ENCODE measurements around the gene PLB1. TPM values are rescaled to one million over a fixed set of nuclear protein-coding genes. Genes with fewer than 3 reads are reported as not detected.

PLB1 gene
- total RNA-seq, 1 donor from 2014 or later, result not detected

DNA sequence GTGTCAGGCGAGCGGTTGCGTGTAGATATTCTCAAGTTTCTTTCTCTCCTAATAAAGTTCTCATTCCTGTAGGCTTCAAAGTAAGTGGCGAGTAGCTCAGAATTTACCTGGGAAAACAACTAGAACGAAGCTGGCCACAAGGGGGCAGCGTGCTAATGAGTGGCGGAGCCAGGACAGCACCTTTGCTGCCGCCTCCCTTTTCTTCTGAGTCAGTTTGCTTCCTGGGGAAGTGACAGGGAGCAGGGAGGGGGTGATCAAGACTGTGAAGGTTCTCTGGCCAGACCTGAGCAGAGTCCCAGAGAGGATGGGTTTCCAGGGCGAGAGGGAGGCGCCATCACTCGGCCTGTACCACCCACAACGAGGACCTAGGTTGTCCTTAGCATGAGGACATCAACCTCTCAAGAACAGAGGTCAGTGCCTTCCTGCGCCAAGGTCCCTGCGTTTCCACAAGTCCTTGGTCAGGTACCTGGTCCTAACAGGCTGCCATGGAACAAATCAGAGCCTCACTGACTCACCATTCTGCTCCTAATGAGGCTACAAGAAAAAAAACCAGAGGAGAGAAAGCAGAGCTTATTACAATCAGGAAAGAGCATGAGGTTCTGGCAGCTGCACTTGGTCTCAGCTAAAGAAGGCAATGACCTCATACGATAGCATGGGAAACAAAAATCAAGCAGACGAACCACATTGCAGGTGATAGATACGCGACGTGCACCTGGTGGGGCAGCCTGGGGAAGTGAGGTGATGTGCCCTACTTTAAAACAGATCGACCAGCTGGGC, 98.7 kb downstream of the PLB1 start:
- no peak overlapping the region for H3K4me3 Mint-ChIP-seq (ENCODE audit: unreplicated experiment)
- DNase-seq, result peak; percentile 84
- H3K4me1 Mint-ChIP-seq (ENCODE audit: low read depth, unreplicated experiment), result peaks cover 11% of the 10 kb centered on the region
- H3K27ac Mint-ChIP-seq (ENCODE audit: unreplicated experiment), result no peak overlapping the region
- H3K9me3 Mint-ChIP-seq (ENCODE audit: unreplicated experiment), result no peaks in the 10 kb centered on the region
- H3K36me3 Mint-ChIP-seq (ENCODE audit: unreplicated experiment), result no peaks in the 10 kb centered on the region
- TF ChIP-seq, protein P1, sequence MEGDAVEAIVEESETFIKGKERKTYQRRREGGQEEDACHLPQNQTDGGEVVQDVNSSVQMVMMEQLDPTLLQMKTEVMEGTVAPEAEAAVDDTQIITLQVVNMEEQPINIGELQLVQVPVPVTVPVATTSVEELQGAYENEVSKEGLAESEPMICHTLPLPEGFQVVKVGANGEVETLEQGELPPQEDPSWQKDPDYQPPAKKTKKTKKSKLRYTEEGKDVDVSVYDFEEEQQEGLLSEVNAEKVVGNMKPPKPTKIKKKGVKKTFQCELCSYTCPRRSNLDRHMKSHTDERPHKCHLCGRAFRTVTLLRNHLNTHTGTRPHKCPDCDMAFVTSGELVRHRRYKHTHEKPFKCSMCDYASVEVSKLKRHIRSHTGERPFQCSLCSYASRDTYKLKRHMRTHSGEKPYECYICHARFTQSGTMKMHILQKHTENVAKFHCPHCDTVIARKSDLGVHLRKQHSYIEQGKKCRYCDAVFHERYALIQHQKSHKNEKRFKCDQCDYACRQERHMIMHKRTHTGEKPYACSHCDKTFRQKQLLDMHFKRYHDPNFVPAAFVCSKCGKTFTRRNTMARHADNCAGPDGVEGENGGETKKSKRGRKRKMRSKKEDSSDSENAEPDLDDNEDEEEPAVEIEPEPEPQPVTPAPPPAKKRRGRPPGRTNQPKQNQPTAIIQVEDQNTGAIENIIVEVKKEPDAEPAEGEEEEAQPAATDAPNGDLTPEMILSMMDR (IDR thresholded peaks at IDR 0.05; ENCODE audit: partially characterized antibody, unreplicated experiment), result peak; percentile 87
- H3K27me3 Mint-ChIP-seq (ENCODE audit: unreplicated experiment), result peaks cover 4% of the 10 kb centered on the region

DNA sequence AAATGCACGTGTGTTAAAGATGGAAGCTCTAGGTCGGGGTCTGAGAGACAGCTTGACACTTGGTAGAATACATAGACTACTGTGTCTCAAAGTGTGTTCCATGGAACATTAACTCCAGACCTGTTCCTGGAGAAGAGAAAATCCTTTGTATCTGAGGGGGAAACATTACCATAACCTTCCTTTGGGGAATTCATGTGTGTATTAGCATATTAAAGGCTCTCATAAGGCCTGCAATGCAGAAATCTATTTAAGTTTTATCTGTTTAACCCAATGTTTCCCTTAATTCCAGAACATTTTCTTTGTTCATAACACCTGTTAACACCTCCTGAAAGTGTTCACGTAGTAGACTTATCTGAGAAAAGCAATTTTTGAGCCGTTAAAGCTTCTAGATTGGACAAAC, 99.5 kb downstream of the PLB1 start:
- Mint-ChIP-seq H3K9me3 (ENCODE audit: unreplicated experiment) (no peaks in the 10 kb centered on the region), H3K27ac (ENCODE audit: unreplicated experiment) (no peak overlapping the region), H3K4me3 (ENCODE audit: unreplicated experiment) (no peak overlapping the region), H3K4me1 (ENCODE audit: low read depth, unreplicated experiment) (peaks cover 7% of the 10 kb centered on the region), H3K27me3 (ENCODE audit: unreplicated experiment) (peaks cover 4% of the 10 kb centered on the region), H3K36me3 (ENCODE audit: unreplicated experiment) (no peaks in the 10 kb centered on the region)
- TF ChIP-seq, protein P1 (IDR thresholded peaks at IDR 0.05; ENCODE audit: partially characterized antibody, unreplicated experiment), result no peak
- DNase-seq, result no peak

DNA sequence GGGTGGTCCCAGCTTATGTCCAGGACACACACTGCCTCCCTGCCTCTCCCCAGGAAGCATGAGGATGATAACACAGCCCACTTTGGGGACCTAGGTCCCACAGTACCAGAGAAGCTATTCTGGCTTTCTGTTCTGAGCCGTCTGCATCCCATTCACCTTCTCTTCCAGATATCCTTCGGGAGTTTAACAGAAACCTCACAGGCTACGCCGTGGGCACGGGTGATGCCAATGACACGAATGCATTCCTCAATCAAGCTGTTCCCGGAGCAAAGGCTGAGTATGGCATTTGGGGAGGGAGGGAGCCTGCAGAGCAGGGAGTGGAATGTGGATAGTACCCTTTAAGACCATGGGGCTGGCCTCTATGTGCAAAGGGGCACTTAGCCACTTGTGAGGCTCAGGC, 102.6 kb downstream of the PLB1 start:
- H3K36me3 Mint-ChIP-seq (ENCODE audit: unreplicated experiment), result no peaks in the 10 kb centered on the region
- H3K4me1 Mint-ChIP-seq (ENCODE audit: low read depth, unreplicated experiment), result peaks cover 5% of the 10 kb centered on the region
- DNase-seq, result no peak
- no peak overlapping the region for H3K27ac Mint-ChIP-seq (ENCODE audit: unreplicated experiment)
- peaks cover 6% of the 10 kb centered on the region for H3K27me3 Mint-ChIP-seq (ENCODE audit: unreplicated experiment)
- TF ChIP-seq, protein P1 (IDR thresholded peaks at IDR 0.05; ENCODE audit: partially characterized antibody, unreplicated experiment), result no peak
- H3K4me3 Mint-ChIP-seq (ENCODE audit: unreplicated experiment), result no peak overlapping the region
- no peaks in the 10 kb centered on the region for H3K9me3 Mint-ChIP-seq (ENCODE audit: unreplicated experiment)

GRCh38 chr2:28600181-28600580, 104.3 kb downstream of the PLB1 start:
- no peaks in the 10 kb centered on the region for H3K36me3 Mint-ChIP-seq (ENCODE audit: unreplicated experiment)
- TF ChIP-seq, protein P1 (IDR thresholded peaks at IDR 0.05; ENCODE audit: partially characterized antibody, unreplicated experiment), result no peak
- H3K9me3 Mint-ChIP-seq (ENCODE audit: unreplicated experiment), result no peaks in the 10 kb centered on the region
- H3K27me3 Mint-ChIP-seq (ENCODE audit: unreplicated experiment), result peaks cover 4% of the 10 kb centered on the region
- no peak overlapping the region for H3K4me3 Mint-ChIP-seq (ENCODE audit: unreplicated experiment)
- H3K27ac Mint-ChIP-seq (ENCODE audit: unreplicated experiment), result no peak overlapping the region
- DNase-seq, result no peak
- no peaks in the 10 kb centered on the region for H3K4me1 Mint-ChIP-seq (ENCODE audit: low read depth, unreplicated experiment)

DNA sequence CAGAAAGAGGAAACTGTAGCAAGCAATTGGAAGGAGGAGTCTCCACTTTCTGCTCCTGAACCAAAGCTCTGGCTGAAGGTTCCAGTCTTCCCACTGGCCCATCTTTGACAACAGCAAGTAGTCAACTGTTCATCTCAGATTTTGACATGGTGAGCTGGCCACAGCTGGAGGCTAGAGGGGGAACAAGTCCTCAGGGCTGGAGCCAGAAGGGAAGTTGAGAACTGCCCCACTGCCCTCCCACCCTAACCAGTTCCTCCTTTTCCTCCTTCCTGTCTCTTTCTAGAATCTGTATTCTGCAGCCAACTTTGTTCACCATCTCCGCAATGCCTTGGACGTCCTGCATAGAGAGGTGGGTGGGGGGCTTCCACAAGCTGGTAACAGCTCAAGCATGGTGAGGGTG, 105.8 kb downstream of the PLB1 start:
- Mint-ChIP-seq H3K4me3 (ENCODE audit: unreplicated experiment) (no peak overlapping the region), H3K4me1 (ENCODE audit: low read depth, unreplicated experiment) (no peaks in the 10 kb centered on the region), H3K27me3 (ENCODE audit: unreplicated experiment) (peaks cover 2% of the 10 kb centered on the region), H3K27ac (ENCODE audit: unreplicated experiment) (no peak overlapping the region), H3K36me3 (ENCODE audit: unreplicated experiment) (no peaks in the 10 kb centered on the region), H3K9me3 (ENCODE audit: unreplicated experiment) (no peaks in the 10 kb centered on the region)
- no peak for DNase-seq
- TF ChIP-seq, protein P1 (IDR thresholded peaks at IDR 0.05; ENCODE audit: partially characterized antibody, unreplicated experiment), result no peak

Data from glutamatergic neuron (in vitro differentiated cells).